Lung (tissue), 12 donors: ENCODE measurements around the gene SUCO. TPM values are rescaled to one million over a fixed set of nuclear protein-coding genes. Genes with fewer than 3 reads are reported as not detected.
A peak's percentile ranks its signal among the peaks of the same experiment; 100 is the strongest.

Experiments
- ATAC-seq: fragments of 200-7000 bp; cut with Tn5 transposase; one replicate; pipeline ENCODE4 v1.9.1; 2020; ENCODE audit warnings: moderate number of reproducible peaks; ENCODE audit not compliant: insufficient read depth, low FRiP score
- DNase-seq, 3 donors: peaks; one replicate each; pipeline ENCODE4 v3.0.0-alpha.2; 2013 to 2017
- H3K27ac ChIP-seq, 2 donors: one replicate each; pipeline ENCODE4 v1.5.1; 2013; ENCODE audit warnings: mild to moderate bottlenecking in 2 of 2, moderate library complexity in 2 of 2, control low read depth in 1 of 2, inconsistent platforms in 1 of 2, low read depth in 1 of 2, low read length in 1 of 2
- H3K27me3 ChIP-seq, 3 donors: one replicate each; pipeline ENCODE4 v1.5.1; 2013; ENCODE audit warnings: low read length in 2 of 3; ENCODE audit not compliant: control insufficient read depth in 3 of 3, insufficient read depth in 3 of 3
- H3K36me3 ChIP-seq, 4 donors: one replicate each; pipeline ENCODE4 v1.5.1; 2013; ENCODE audit warnings: low read length in 4 of 4, mild to moderate bottlenecking in 1 of 4, moderate library complexity in 1 of 4; ENCODE audit not compliant: control insufficient read depth in 4 of 4, insufficient read depth in 4 of 4
- H3K4me1 ChIP-seq, 5 donors: one replicate each; pipeline ENCODE4 v1.5.1; 2013; ENCODE audit warnings: low read length in 5 of 5, mild to moderate bottlenecking in 2 of 5, moderate library complexity in 1 of 5; ENCODE audit not compliant: control insufficient read depth in 5 of 5, insufficient read depth in 5 of 5
- H3K4me3 ChIP-seq: one replicate; pipeline ENCODE4 v1.5.1; 2013; ENCODE audit warnings: mild to moderate bottlenecking, control low read depth, moderate library complexity
- H3K9ac ChIP-seq, 2 donors: one replicate each; pipeline ENCODE4 v1.5.1; 2013; ENCODE audit warnings: low read length in 2 of 2, control low read depth in 1 of 2; ENCODE audit not compliant: insufficient read depth in 1 of 2
- H3K9me3 ChIP-seq, 4 donors: one replicate each; pipeline ENCODE4 v1.5.1; 2013; ENCODE audit warnings: low read length in 3 of 4, mild to moderate bottlenecking in 1 of 4, moderate library complexity in 1 of 4; ENCODE audit not compliant: control insufficient read depth in 4 of 4, insufficient read depth in 3 of 4
- CTCF ChIP-seq: IDR thresholded peaks from 2 replicates; pipeline ENCODE4 v1.5.1; 2012; ENCODE audit warnings: mild to moderate bottlenecking; ENCODE audit errors: control extremely low read depth, extremely low read depth
- WGBS, 2 donors: extraction: QIAGEN DNeasy Blood & Tissue Kit; methylation state at CpG; one replicate each; pipeline ENCODE4 v1.1.7; 2013; 5-methylcytosine and 5-hydroxymethylcytosine counted together
- polyA plus RNA-seq, 2 donors: library from polyadenylated mRNA; stranded (reverse); fragments of 200-250 nt; gene quantifications; one replicate each; pipeline ENCODE4 v1.2.1, GENCODE V29; 2013
- total RNA-seq, 2 donors: library from RNA; depleted of rRNA in 1 of 2; stranded (reverse); fragments of >200 nt in 1 of 2; gene quantifications; one replicate each; pipeline ENCODE4 v1.2.1, GENCODE V29; 2014 to 2021
- donor health status: control.
- donor health status: control.
- donor health status: Bipolar disorder and iron deficiency.
- donor health status: healthy.
- donor health status: DM: yes; HTN: yes; CAD: no.

Gene SUCO
- total and polyA plus RNA-seq, 4 donors = 10.2 to 86.8 (median 22.0) TPM

- ATAC-seq (no peak), DNase-seq (no peak)
- no peaks in the 10 kb centered on the region for H3K4me1 ChIP-seq
- H3K27me3 ChIP-seq = peaks cover 0 to 4% (median 0%) of the 10 kb centered on the region in 3 donors
- WGBS, 2 donors = 93 to 95% methylated on average over 2 of the region's 2 CpGs
- H3K36me3 ChIP-seq = no peaks in the 10 kb centered on the region
- TF ChIP-seq CTCF = no peak
- no peak overlapping the region for H3K4me3 ChIP-seq
- H3K27ac ChIP-seq = no peak overlapping the region
- no peak overlapping the region for H3K9ac ChIP-seq
- H3K9me3 ChIP-seq = no peaks in the 10 kb centered on the region
These were observed 105.3 kb downstream of the SUCO start for GRCh38 chr1:172638249-172638648.

GRCh38 chr1:172638885-172639831, 106.2 kb downstream of the SUCO start:
- H3K4me3 ChIP-seq = no peak overlapping the region
- no peak overlapping the region for H3K9ac ChIP-seq
- H3K9me3 ChIP-seq = no peaks in the 10 kb centered on the region
- TF ChIP-seq CTCF = no peak
- H3K27me3 ChIP-seq = peaks cover 0 to 4% (median 0%) of the 10 kb centered on the region in 3 donors
- ATAC-seq (no peak), DNase-seq (no peak)
- peaks cover 0 to 8% (median 0%) of the 10 kb centered on the region in 5 donors for H3K4me1 ChIP-seq
- WGBS, 2 donors = 64 to 80% methylated on average over 9 of the region's 9 CpGs
- H3K36me3 ChIP-seq = no peaks in the 10 kb centered on the region
- no peak overlapping the region for H3K27ac ChIP-seq

GRCh38 chr1:172640111-172640510, 107.2 kb downstream of the SUCO start:
- Histone ChIP-seq H3K4me1 (peaks cover 0 to 8% (median 0%) of the 10 kb centered on the region in 5 donors), H3K27me3 (peaks cover 0 to 4% (median 0%) of the 10 kb centered on the region in 3 donors), H3K4me3 (no peak overlapping the region), H3K27ac (peak overlapping the region in 1 of 2 donors; percentile 15), H3K9ac (no peak overlapping the region), H3K9me3 (no peaks in the 10 kb centered on the region), H3K36me3 (no peaks in the 10 kb centered on the region)
- no peak for DNase-seq
- ATAC-seq = no peak
- 78 to 83% methylated on average over 8 of the region's 8 CpGs for WGBS, 2 donors
- TF ChIP-seq CTCF = no peak
